Gastroesophageal sphincter (tissue), 4 donors: ENCODE results near the gene SLC25A45. TPM values are rescaled to one million over a fixed set of nuclear protein-coding genes. Genes with fewer than 3 reads are reported as not detected.

Experiments
- ATAC-seq: fragments of 150-250 bp; one replicate; pipeline ENCODE4 v1.9.1; 2016; ENCODE audit warnings: mild to moderate bottlenecking, moderate library complexity
- H3K27ac ChIP-seq, 4 donors: fragments of 200-600 bp; sonication (generic) in 3 of 4; 1 replicate in 3 of 4; 2 replicates in 1 of 4; pipeline ENCODE4 v1.5.1; 2016 to 2019
- H3K27me3 ChIP-seq: fragments of 200-600 bp; sonication (generic); one replicate; pipeline ENCODE4 v1.5.1; 2019
- H3K36me3 ChIP-seq, 2 donors: fragments of 200-600 bp; sonication (generic); one replicate each; pipeline ENCODE4 v1.5.1; 2019; ENCODE audit warnings: control low read depth in 1 of 2
- H3K4me1 ChIP-seq, 3 donors: fragments of 200-600 bp; sonication (generic); 1 replicate in 2 of 3; 2 replicates in 1 of 3; pipeline ENCODE4 v1.5.1; 2016 to 2019; ENCODE audit warnings: control low read depth in 2 of 3
- H3K4me3 ChIP-seq, 2 donors: fragments of 200-600 bp; sonication (generic); one replicate each; pipeline ENCODE4 v1.5.1; 2019; ENCODE audit warnings: mild to moderate bottlenecking in 1 of 2, moderate library complexity in 1 of 2
- H3K9me3 ChIP-seq, 3 donors: fragments of 200-600 bp; sonication (generic); one replicate each; pipeline ENCODE4 v1.5.1; 2017 to 2019; ENCODE audit warnings: control low read depth in 2 of 3
- EP300 ChIP-seq: sonication (generic); formaldehyde crosslinking; IDR thresholded peaks from one replicate; pipeline ENCODE4 v1.6.1; 2017; ENCODE audit warnings: antibody characterized with exemption, mild to moderate bottlenecking
- POLR2A ChIP-seq, 2 donors: fragments of 450-650 bp; IDR thresholded peaks; one replicate each; pipeline ENCODE4 v1.6.1; 2017; ENCODE audit warnings: antibody characterized with exemption in 2 of 2, mild to moderate bottlenecking in 2 of 2, moderate library complexity in 1 of 2
- POLR2AphosphoS5 ChIP-seq: sonication (generic); formaldehyde crosslinking; IDR thresholded peaks from one replicate; pipeline ENCODE4 v1.6.1; 2017; ENCODE audit warnings: antibody characterized with exemption
- WGBS, 2 donors: methylation state at CpG; one replicate each; pipeline ENCODE4 v1.1.5; 2018; ENCODE audit warnings: low coverage in 1 of 2; 5-methylcytosine and 5-hydroxymethylcytosine counted together
- total RNA-seq, 4 donors: library from RNA; depleted of rRNA; stranded (reverse); fragments of >200 nt; gene quantifications; one replicate each; pipeline ENCODE4 v1.1.0, GENCODE V29; 2016
- TF ChIP-seq, protein P1 (sequence below), 4 experiments: fragments of 200-600 bp in 2 of 4; fragments of 450-650 bp in 2 of 4; sonication (generic) in 1 of 4; IDR thresholded peaks; one replicate each; pipeline ENCODE4 v1.5.1; 2017 to 2019; ENCODE audit warnings: antibody characterized with exemption in 4 of 4, mild to moderate bottlenecking in 2 of 4, moderate library complexity in 2 of 4

SLC25A45 gene
- total RNA-seq, 4 donors from 2014 or later: 3.7 to 11.5 (median 7.5) TPM

DNA sequence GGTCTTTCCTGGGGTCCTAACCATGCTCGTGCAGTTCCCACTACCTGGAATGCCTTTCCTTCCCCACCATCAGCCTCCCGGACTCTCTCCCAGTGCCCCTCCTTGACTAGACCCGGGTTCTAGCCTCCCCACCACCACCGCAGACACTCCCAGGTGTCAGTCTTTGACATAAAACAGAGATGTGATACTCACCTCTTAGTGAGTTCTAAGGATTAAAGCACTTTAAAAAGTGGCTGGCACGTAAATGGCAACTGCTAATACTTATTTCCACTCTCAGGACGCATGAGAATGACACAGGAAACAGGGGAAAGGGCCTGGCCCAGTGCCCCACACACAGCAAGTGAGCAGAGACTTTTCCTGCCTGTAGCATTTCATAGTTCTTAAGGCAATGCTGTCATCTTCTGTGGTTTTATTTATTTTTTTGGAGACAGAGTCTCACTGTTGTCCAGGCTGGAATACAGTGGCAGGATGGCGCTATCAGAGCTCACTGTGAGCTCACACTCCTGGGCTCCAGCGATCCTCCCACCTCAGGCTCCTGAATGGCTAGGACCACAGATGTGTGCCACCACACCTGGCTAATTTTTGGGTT lies 1.9 kb upstream of the SLC25A45 start:
- ATAC-seq: no peak
- no peaks in the 10 kb centered on the region for H3K9me3 ChIP-seq
- 55 to 68% methylated on average over 4 to 8 of the region's 8 CpGs for WGBS, 2 donors
- no peak overlapping the region for H3K4me3 ChIP-seq
- peaks cover 0 to 85% (median 39%) of the 10 kb centered on the region in 3 donors for H3K4me1 ChIP-seq
- H3K36me3 ChIP-seq: peaks cover 0 to 16% of the 10 kb centered on the region in 2 donors
- peak overlapping the region; percentile 4 to 99 (median 96) for H3K27ac ChIP-seq
- no peaks in the 10 kb centered on the region for H3K27me3 ChIP-seq
- TF ChIP-seq, protein P1, sequence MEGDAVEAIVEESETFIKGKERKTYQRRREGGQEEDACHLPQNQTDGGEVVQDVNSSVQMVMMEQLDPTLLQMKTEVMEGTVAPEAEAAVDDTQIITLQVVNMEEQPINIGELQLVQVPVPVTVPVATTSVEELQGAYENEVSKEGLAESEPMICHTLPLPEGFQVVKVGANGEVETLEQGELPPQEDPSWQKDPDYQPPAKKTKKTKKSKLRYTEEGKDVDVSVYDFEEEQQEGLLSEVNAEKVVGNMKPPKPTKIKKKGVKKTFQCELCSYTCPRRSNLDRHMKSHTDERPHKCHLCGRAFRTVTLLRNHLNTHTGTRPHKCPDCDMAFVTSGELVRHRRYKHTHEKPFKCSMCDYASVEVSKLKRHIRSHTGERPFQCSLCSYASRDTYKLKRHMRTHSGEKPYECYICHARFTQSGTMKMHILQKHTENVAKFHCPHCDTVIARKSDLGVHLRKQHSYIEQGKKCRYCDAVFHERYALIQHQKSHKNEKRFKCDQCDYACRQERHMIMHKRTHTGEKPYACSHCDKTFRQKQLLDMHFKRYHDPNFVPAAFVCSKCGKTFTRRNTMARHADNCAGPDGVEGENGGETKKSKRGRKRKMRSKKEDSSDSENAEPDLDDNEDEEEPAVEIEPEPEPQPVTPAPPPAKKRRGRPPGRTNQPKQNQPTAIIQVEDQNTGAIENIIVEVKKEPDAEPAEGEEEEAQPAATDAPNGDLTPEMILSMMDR (IDR thresholded peaks at IDR 0.05): no peak
- TF ChIP-seq EP300: no peak
- no peak for TF ChIP-seq POLR2A (IDR thresholded peaks at IDR 0.05)
- no peak for TF ChIP-seq POLR2AphosphoS5

DNA sequence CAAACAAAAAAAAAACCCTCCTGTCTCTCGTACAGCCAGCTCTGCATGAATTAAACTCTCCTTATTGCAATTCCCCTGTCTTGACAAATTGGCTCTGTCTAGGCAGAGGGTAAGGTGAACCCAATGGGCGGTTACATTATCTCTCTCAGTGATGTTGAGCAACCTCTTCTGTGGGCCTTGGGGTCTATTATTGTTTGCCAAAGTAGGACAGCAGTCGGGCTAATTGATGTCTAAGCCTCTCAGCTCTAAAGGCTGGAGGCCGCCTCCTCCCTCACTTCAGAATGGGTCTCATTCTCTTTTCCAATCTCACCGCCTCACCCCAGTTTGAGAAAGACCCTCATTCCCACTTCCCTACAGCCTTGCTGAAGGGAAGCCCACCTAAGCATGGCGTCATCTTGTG lies 1.3 kb upstream of the SLC25A45 start:
- H3K4me1 ChIP-seq: peaks cover 0 to 79% (median 35%) of the 10 kb centered on the region in 3 donors
- no peak for ATAC-seq
- H3K36me3 ChIP-seq: peaks cover 0 to 16% of the 10 kb centered on the region in 2 donors
- TF ChIP-seq, protein P1 (IDR thresholded peaks at IDR 0.05): no peak
- TF ChIP-seq POLR2A (IDR thresholded peaks at IDR 0.05) (no peak), POLR2AphosphoS5 (no peak), EP300 (no peak)
- no peaks in the 10 kb centered on the region for H3K27me3 ChIP-seq
- peak overlapping the region in 3 of 4 donors; percentile 95 to 99 (median 97) for H3K27ac ChIP-seq
- H3K4me3 ChIP-seq: no peak overlapping the region
- H3K9me3 ChIP-seq: no peaks in the 10 kb centered on the region
- WGBS, 2 donors: 92% methylated on average over 2 to 6 of the region's 6 CpGs

DNA sequence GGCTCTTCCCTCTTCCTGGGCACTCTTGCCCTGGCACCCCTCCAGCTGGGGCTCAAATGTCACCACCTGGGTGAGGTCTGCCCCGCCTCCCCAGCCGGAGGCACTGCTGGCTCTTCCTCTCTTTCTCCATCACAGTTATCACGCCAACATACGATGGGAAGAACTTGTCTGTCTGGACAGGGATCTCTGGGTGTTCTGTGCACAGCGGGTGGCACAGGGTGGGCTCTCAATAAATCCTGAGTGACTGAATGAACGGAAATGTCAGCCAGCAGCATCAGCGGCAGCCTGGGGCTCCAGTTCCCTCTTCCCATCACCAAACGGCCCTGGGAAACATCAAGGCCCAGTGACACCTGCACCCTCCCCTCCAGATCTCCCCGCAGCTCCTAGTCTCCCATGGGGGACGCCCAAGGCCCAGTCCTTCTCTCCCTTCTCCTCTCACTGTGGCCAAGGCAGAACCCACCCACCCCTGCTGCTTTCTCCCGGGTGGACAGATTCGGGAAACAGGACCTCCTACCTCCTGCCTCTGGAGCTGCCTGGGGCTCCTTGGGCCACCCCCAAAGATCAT lies 440 bp upstream of the SLC25A45 start:
- TF ChIP-seq, protein P1 (IDR thresholded peaks at IDR 0.05): no peak
- TF ChIP-seq POLR2A (IDR thresholded peaks at IDR 0.05): peak in 1 of 2 donors; percentile 65
- Histone ChIP-seq H3K4me1 (peaks cover 0 to 70% (median 31%) of the 10 kb centered on the region in 3 donors), H3K4me3 (peak overlapping the region; percentile 1 to 56), H3K27ac (peak overlapping the region; percentile 90 to 99 (median 96)), H3K36me3 (peaks cover 0 to 13% of the 10 kb centered on the region in 2 donors), H3K9me3 (no peaks in the 10 kb centered on the region), H3K27me3 (no peaks in the 10 kb centered on the region)
- no peak for ATAC-seq
- WGBS, 2 donors: 0 to 8% methylated on average over 2 to 5 of the region's 12 CpGs

DNA sequence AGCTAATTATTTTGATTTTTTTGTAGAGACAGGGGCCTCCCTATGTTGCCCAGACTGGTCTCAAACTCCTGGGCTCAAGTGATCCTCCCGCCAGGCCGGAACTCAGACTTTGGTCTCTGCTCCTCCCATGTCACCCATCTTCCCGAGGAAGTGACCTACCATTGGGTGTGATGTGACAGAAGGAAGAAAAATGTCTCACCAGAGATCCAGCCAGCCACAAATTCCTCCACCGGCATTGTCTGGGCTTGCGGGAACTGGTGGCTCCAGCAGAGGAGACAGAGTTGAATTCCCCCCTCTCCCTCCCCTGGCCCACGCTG lies 772 bp downstream of the SLC25A45 start:
- 0% methylated on average over 2 of the region's 6 CpGs for WGBS, 2 donors
- Histone ChIP-seq H3K27ac (peak overlapping the region; percentile 90 to 99 (median 96)), H3K36me3 (peaks cover 0 to 13% of the 10 kb centered on the region in 2 donors), H3K4me1 (peaks cover 0 to 59% (median 25%) of the 10 kb centered on the region in 3 donors), H3K4me3 (peak overlapping the region; percentile 13 to 56), H3K27me3 (no peaks in the 10 kb centered on the region), H3K9me3 (no peaks in the 10 kb centered on the region)
- TF ChIP-seq, protein P1 (IDR thresholded peaks at IDR 0.05): no peak
- TF ChIP-seq EP300: no peak
- TF ChIP-seq POLR2A (IDR thresholded peaks at IDR 0.05): no peak
- TF ChIP-seq POLR2AphosphoS5: no peak
- ATAC-seq: peak; percentile 6
